ENCODE measurements around the gene DRGX. TPM values are rescaled to one million over a fixed set of nuclear protein-coding genes. Genes with fewer than 3 reads are reported as not detected.

The DRGX gene
- total and polyA plus RNA-seq, 2 of the 4 experiments (the other 2 are of a cell fraction) = not detected

GRCh38 chr10:49332768-49333167, 63.1 kb downstream of the DRGX start:
- H3K9me3 ChIP-seq (ENCODE audit: control insufficient read depth, insufficient read depth, low read length) = no peaks in the 10 kb centered on the region
- no peak for DNase-seq
- no peaks in the 10 kb centered on the region for H3K4me1 ChIP-seq (ENCODE audit: control insufficient read depth, insufficient read depth, low read length)
- no peak overlapping the region for H3K27ac ChIP-seq (ENCODE audit: insufficient read depth, low read length)
- no TSS peak for BruUV-seq (replicated peaks)
- H3K27me3 ChIP-seq (ENCODE audit: control insufficient read depth, insufficient read depth, low read length) = peaks cover 6% of the 10 kb centered on the region
- in situ Hi-C loops (cut with MboI; ENCODE audit: low sequenced_read_pairs) (no loop called here), dilution Hi-C loops (cut with HindIII; ENCODE audit: low sequenced_read_pairs, unreplicated experiment) (no loop called here), intact Hi-C loops (cut with micrococcal nuclease) (no loop called here)
- H2BK15ac ChIP-seq (ENCODE audit: low read depth, low read length) = no peak overlapping the region
- no peaks in the 10 kb centered on the region for H3K79me1 ChIP-seq (ENCODE audit: low read depth in 1 of 2, low read length in 2 of 2)
- no peak overlapping the region for H3K18ac ChIP-seq (ENCODE audit: low read depth, low read length)
- no peak overlapping the region for H3K23ac ChIP-seq (ENCODE audit: low read depth, low read length)
- POLR2A ChIA-PET (ENCODE audit: unreplicated experiment) = no interaction called here
- H3K36me3 ChIP-seq (ENCODE audit: control insufficient read depth, insufficient read depth, low read length) = no peaks in the 10 kb centered on the region
- H2AK9ac ChIP-seq (replicated peaks; ENCODE audit: low read depth, low read length, poor library complexity) = no peak overlapping the region
- no peak overlapping the region for H2AFZ ChIP-seq (replicated peaks; ENCODE audit: low read length, poor library complexity)
- H3K9me1 ChIP-seq (ENCODE audit: insufficient read depth, low read length) = no peaks in the 10 kb centered on the region
- no peak overlapping the region for H2AK5ac ChIP-seq (ENCODE audit: low read depth, low read length)
- H2BK20ac ChIP-seq (ENCODE audit: low read depth, low read length) = no peak overlapping the region
- WGBS, 2 experiments (ENCODE audit: extremely low coverage in 2 of 2, insufficient read length in 1 of 2) = 41% methylated on average over 3 of the region's 6 CpGs; no CpG with 5 or more reads in 1 of the 2 experiments
- TF ChIP-seq NFE2L2 (IDR thresholded peaks at IDR 0.05; ENCODE audit: low read depth, low read length) (no peak), MAZ (IDR thresholded peaks at IDR 0.05; ENCODE audit: borderline replicate concordance, low read depth, low read length) (no peak), USF2 (IDR thresholded peaks at IDR 0.05; ENCODE audit: low read depth, low read length) (no peak), CEBPB (IDR thresholded peaks at IDR 0.05; ENCODE audit: low read depth, low read length) (no peak), SMC3 (IDR thresholded peaks at IDR 0.05; ENCODE audit: low read depth, low read length) (no peak), CTCF (conservative IDR thresholded peaks at IDR 0.05; ENCODE audit: low read depth, low read length) (no peak), FOS (IDR thresholded peaks at IDR 0.05; ENCODE audit: low read depth, low read length) (no peak), MXI1 (IDR thresholded peaks at IDR 0.05; ENCODE audit: borderline replicate concordance, low read depth, low read length) (no peak), RCOR1 (IDR thresholded peaks at IDR 0.05; ENCODE audit: insufficient replicate concordance, low read length) (no peak), CHD1 (IDR thresholded peaks at IDR 0.05; ENCODE audit: low read depth, low read length) (no peak), BHLHE40 (IDR thresholded peaks at IDR 0.05; ENCODE audit: low read depth, low read length) (no peak), RAD21 (IDR thresholded peaks at IDR 0.05; ENCODE audit: low read length) (no peak), ELK1 (IDR thresholded peaks at IDR 0.05; ENCODE audit: borderline replicate concordance, low read depth, low read length) (no peak), MAFK (IDR thresholded peaks at IDR 0.05; ENCODE audit: low read depth, low read length) (no peak), RFX5 (IDR thresholded peaks at IDR 0.05; ENCODE audit: low read depth, low read length) (no peak), POLR2A (IDR thresholded peaks at IDR 0.05; ENCODE audit: low read depth, low read length) (no peak)
- no peaks in the 10 kb centered on the region for H4K20me1 ChIP-seq (ENCODE audit: insufficient read depth, low read length)
- no peak overlapping the region for H4K5ac ChIP-seq (ENCODE audit: low read depth, low read length)
- CTCF ChIA-PET = no interaction called here
- no peak for ATAC-seq (ENCODE audit: low read depth)
- H3K4ac ChIP-seq (ENCODE audit: low read depth, low read length) = no peak overlapping the region
- H4K8ac ChIP-seq (ENCODE audit: low read depth in 2 of 2, low read length in 2 of 2) = no peak overlapping the region
- H3K4me2 ChIP-seq (ENCODE audit: low read depth, low read length) = no peak overlapping the region
- no peak overlapping the region for H2BK5ac ChIP-seq (ENCODE audit: low read depth, low read length, poor library complexity, severe bottlenecking)
- no peak overlapping the region for H3K56ac ChIP-seq (ENCODE audit: extremely low read depth, insufficient read depth, low read length)
- H2BK120ac ChIP-seq (ENCODE audit: low read depth, low read length) = no peak overlapping the region
- H3K14ac ChIP-seq (replicated peaks; ENCODE audit: low read depth, low read length) = no peak overlapping the region
- no peak overlapping the region for H3K9ac ChIP-seq (ENCODE audit: low read depth, low read length)
- no peak overlapping the region for H3K4me3 ChIP-seq (ENCODE audit: insufficient read depth, low read depth, low read length)
- no peak overlapping the region for H4K91ac ChIP-seq (ENCODE audit: insufficient read depth, low read depth, low read length)

All from IMR-90 (cell line).